GM21576 (cell line): ENCODE measurements around the gene RTL10.

Experiments used
- ATAC-seq: cut with Tn5 transposase; IDR thresholded peaks from one replicate; pipeline ENCODE4 v1.9.1; 2021; ENCODE audit warnings: mild to moderate bottlenecking, moderate library complexity; ENCODE audit not compliant: unreplicated experiment

Gene RTL10

GRCh38 chr22:19825904-19826618 lies 28.6 kb downstream of the RTL10 start:
- no peak for ATAC-seq

- no peak for ATAC-seq
These were observed 29.7 kb downstream of the RTL10 start for GRCh38 chr22:19824926-19825339.

GRCh38 chr22:19824212-19824925 lies 30.3 kb downstream of the RTL10 start:
- no peak for ATAC-seq

- no peak for ATAC-seq
These were observed 30.8 kb downstream of the RTL10 start for GRCh38 chr22:19823902-19824211.

- no peak for ATAC-seq
These were observed 31.3 kb downstream of the RTL10 start for GRCh38 chr22:19823191-19823901.

GRCh38 chr22:19822301-19823117 lies 32.2 kb downstream of the RTL10 start:
- ATAC-seq = no peak

GRCh38 chr22:19821523-19822300 lies 33.0 kb downstream of the RTL10 start:
- ATAC-seq = no peak

GRCh38 chr22:19820880-19821522 lies 33.7 kb downstream of the RTL10 start:
- no peak for ATAC-seq

GRCh38 chr22:19819911-19820879 lies 34.5 kb downstream of the RTL10 start:
- ATAC-seq = no peak

GRCh38 chr22:19819208-19819910 lies 35.3 kb downstream of the RTL10 start:
- no peak for ATAC-seq

GRCh38 chr22:19818324-19819207 lies 36.1 kb downstream of the RTL10 start:
- ATAC-seq = no peak

- no peak for ATAC-seq
These were observed 38.1 kb downstream of the RTL10 start for GRCh38 chr22:19816372-19817119.

- ATAC-seq = no peak
These were observed 38.8 kb downstream of the RTL10 start for GRCh38 chr22:19815823-19816290.

- ATAC-seq = no peak
These were observed 39.4 kb downstream of the RTL10 start for GRCh38 chr22:19815093-19815822.

- ATAC-seq = no peak
These were observed 40.2 kb downstream of the RTL10 start for GRCh38 chr22:19814428-19814827.

- no peak for ATAC-seq
These were observed 41.8 kb downstream of the RTL10 start for GRCh38 chr22:19812910-19813309.
